Hair follicular keratinocyte (primary cell): Measurements from ENCODE around the gene IQGAP2. TPM values are rescaled to one million over a fixed set of nuclear protein-coding genes. Genes with fewer than 3 reads are reported as not detected.

Experiments used
- total RNA-seq: library from RNA; depleted of rRNA; stranded (reverse); fragments of >200 nt; gene quantifications from 2 replicates; pipeline ENCODE4 v1.2.3, GENCODE V29; 2015

IQGAP2 gene, protein sequence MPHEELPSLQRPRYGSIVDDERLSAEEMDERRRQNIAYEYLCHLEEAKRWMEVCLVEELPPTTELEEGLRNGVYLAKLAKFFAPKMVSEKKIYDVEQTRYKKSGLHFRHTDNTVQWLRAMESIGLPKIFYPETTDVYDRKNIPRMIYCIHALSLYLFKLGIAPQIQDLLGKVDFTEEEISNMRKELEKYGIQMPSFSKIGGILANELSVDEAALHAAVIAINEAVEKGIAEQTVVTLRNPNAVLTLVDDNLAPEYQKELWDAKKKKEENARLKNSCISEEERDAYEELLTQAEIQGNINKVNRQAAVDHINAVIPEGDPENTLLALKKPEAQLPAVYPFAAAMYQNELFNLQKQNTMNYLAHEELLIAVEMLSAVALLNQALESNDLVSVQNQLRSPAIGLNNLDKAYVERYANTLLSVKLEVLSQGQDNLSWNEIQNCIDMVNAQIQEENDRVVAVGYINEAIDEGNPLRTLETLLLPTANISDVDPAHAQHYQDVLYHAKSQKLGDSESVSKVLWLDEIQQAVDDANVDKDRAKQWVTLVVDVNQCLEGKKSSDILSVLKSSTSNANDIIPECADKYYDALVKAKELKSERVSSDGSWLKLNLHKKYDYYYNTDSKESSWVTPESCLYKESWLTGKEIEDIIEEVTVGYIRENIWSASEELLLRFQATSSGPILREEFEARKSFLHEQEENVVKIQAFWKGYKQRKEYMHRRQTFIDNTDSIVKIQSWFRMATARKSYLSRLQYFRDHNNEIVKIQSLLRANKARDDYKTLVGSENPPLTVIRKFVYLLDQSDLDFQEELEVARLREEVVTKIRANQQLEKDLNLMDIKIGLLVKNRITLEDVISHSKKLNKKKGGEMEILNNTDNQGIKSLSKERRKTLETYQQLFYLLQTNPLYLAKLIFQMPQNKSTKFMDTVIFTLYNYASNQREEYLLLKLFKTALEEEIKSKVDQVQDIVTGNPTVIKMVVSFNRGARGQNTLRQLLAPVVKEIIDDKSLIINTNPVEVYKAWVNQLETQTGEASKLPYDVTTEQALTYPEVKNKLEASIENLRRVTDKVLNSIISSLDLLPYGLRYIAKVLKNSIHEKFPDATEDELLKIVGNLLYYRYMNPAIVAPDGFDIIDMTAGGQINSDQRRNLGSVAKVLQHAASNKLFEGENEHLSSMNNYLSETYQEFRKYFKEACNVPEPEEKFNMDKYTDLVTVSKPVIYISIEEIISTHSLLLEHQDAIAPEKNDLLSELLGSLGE (N-terminal part only)
- not detected in 2 replicates for total RNA-seq

DNA sequence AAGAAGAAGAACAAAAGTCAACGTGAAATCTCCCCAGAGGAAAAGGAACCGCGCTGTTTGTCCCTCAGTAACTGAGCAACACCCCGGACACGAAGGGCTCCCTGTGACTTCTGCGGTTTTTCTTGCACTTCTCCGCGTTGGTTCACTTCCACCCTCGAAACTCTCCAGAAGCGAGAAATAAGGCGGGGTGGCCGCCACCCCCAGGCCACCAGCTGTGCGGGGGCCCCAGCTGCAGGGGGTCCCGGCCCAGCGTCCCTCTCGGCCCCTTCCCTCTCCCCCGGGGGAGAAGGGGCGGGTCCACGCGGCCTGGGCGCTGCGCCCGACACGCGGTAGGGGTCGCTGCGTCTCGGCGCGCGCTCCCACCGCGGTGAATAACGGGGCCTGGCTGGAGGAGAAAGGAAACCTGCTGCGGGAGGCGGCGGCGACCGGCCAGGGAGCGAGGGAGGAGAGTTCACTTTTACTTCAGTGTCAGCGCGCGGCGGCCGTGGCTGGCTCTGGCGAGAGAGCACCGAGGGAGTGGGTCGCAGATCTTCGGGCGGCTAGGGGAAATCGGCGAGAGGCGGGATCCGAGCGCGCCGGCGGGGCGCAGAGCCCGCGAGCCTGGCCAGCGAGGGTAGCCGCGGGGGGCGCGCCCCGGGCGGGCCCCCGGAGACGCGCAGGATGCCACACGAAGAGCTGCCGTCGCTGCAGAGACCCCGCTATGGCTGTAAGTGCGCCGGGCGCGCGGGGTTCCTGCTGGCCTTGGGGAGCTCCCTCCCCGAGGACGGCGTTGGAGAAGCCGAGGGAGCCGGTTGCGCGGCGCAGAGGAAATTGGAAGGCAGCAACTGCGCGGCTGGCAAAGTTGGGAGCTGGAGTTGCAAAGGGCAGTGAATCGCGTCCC, at the start of gene IQGAP2:
Gene IQGAP2 (plus strand): TSS at position 400 of the 880 bp plus-strand sequence. CDS start 261 bp downstream, at position 661.

DNA sequence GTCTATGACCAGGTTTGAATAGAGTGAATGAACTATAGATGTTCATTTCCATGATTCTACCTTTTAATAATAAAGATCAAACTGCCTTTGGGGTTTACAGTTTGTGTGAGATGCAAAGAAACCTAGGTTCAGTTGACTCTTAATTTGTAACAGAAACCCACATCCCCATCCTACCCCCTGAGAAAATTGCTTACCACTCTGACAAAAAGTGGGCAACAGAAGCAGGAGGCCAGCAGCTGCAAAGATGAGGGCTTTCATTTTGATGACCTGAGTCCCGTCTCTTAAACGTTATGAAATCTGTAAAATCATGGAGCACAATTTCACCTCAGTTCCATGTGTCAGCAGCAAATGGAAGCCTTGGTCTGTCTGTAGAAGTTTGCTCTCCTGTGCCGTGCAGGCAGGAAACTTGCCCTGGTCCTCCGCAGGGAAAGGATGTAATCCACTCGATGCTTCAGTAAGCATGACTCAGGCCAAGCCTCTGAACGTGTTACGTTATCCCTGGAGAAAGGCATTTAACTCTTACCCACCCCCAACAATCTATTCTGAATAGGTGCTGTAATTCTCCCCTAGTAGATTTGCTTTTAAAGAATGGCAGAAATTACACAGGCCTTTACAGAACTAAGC, 220.0 kb downstream of the IQGAP2 start, which contains the start of gene F2RL2:
Gene F2RL2 (minus strand): TSS at position 431 of the 624 bp plus-strand sequence. CDS start 173 bp downstream, at position 258.

DNA sequence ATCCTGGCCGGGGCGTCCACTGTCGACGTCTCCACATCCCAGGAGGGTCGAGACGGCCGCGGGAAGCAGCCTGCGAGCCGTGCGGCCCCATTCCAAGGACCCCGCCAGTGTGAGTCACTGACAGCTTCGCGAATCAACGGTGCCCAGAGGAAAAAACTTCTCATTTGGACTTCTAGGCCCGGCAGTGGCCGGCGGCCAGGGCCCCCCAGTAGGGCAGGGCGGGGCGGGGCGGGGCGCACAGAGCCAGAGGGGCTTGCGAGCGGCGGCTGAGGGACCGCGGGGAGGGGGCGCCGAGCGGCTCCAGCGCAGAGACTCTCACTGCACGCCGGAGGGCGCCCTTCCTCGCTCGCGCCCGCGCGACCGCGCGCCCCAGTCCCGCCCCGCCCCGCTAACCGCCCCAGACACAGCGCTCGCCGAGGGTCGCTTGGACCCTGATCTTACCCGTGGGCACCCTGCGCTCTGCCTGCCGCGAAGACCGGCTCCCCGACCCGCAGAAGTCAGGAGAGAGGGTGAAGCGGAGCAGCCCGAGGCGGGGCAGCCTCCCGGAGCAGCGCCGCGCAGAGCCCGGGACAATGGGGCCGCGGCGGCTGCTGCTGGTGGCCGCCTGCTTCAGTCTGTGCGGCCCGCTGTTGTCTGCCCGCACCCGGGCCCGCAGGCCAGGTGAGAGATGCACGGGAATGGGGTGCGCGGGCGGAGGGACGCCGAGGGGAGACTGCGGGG, 312.8 kb downstream of the IQGAP2 start, which contains the start of gene F2R:
Gene F2R (plus strand): TSS at position 391 of the 720 bp plus-strand sequence. CDS start 182 bp downstream, at position 573.

Other genes starting within 250 kb of the IQGAP2 start
- 0.27 TPM in 1 of 2 replicates, not detected in the other for gene F2RL2, start 220.1 kb downstream of the IQGAP2 start, total RNA-seq